HepG2 (cell line): ENCODE data around the gene ST6GALNAC2.

ENCODE experiments used
- HDAC2 ChIP-seq: sonication (generic); formaldehyde crosslinking; IDR thresholded peaks from 2 replicates; pipeline ENCODE4 v1.4.0; 2020; ENCODE audit warnings: missing genetic modification reagents
- MED1 ChIP-seq: sonication (generic); formaldehyde crosslinking; IDR thresholded peaks from 2 replicates; pipeline ENCODE4 v1.4.0; 2020; ENCODE audit warnings: missing genetic modification reagents
- NFIC ChIP-seq: IDR thresholded peaks from 2 replicates; pipeline ENCODE4 v1.6.1; 2012; ENCODE audit warnings: mild to moderate bottlenecking, low read length, inconsistent platforms
- YY1 ChIP-seq: IDR thresholded peaks from 2 replicates; pipeline ENCODE4 v1.6.1; 2011; ENCODE audit warnings: low read length, low read depth, moderate library complexity, mild to moderate bottlenecking; ENCODE audit not compliant: insufficient read depth, insufficient replicate concordance
- ZBTB7A ChIP-seq: sonication (generic); formaldehyde crosslinking; IDR thresholded peaks from 2 replicates; pipeline ENCODE4 v1.8.0; 2022; ENCODE audit warnings: mild to moderate bottlenecking, missing genetic modification reagents
- ZNF468 ChIP-seq: sonication (generic); formaldehyde crosslinking; IDR thresholded peaks from 2 replicates; pipeline ENCODE4 v1.8.0; 2022; ENCODE audit warnings: mild to moderate bottlenecking, moderate library complexity, missing genetic modification reagents

DNA sequence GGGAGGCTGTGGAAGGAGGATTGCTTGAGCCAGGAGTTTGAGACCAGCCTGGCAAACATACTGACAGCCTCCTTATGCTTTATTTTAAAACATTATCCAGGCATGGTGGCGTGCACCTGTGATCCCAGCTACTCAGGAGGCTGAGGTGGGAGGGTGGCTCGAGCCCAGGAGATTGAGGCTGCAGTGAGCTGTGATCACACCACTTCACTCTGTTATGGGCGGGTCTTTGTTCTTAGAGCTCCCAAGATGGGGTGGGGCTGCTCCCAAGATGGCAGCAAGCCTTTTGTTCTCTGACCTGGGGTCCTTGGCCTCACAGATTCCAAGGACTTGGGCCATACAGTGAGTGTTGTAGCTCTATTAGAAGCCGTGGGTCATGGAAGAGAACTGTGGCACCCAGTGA lies 26.1 kb upstream of the ST6GALNAC2 start:
- TF ChIP-seq NFIC = no peak
- no peak for TF ChIP-seq ZNF468 (CRISPR knock-in tag)
- TF ChIP-seq YY1 = no peak
- no peak for TF ChIP-seq MED1
- no peak for TF ChIP-seq HDAC2 (CRISPR knock-in tag)
- TF ChIP-seq ZBTB7A = no peak
